ENCODE results near the gene SARNP. TPM values are rescaled to one million over a fixed set of nuclear protein-coding genes. Genes with fewer than 3 reads are reported as not detected.

Gene SARNP
- polyA plus RNA-seq, 2 of the 4 experiments (the other 2 are of a cell fraction): 123 to 198 TPM

DNA sequence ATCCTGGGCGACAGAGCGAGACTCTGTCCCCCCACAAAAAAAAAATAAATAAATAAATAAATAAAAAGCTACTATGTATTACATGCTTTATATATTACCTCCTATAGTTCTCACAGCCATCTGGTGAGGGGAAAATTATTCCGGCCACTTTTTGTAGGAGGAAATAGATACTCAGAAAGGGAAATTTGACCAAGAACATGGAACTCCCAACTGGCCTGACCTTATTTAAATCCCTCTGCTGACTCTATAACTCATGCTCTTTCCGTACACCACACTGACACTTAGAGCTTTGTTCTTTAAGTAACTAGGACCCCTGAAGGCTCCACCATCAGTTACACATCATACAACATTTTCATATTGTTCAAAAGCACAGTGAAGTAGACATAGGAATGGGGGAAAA, 27.4 kb upstream of the SARNP start:
- WGBS (ENCODE audit: missing lambda C conversion rate): 94% methylated on average over 4 of the region's 4 CpGs
- FAIRE-seq: no peak
- ChIA-PET CTCF (interaction anchor here (0.8 kb wide), 1 partner anchor 22 kb away, joined by 3 read pairs; no protein-coding TSS in a partner anchor), POLR2A (no interaction called here)
- Histone ChIP-seq H3K9me3 (no peaks in the 10 kb centered on the region), H3K4me3 (no peak overlapping the region), H3K27ac (no peak overlapping the region), H3K4me2 (no peak overlapping the region), H3K4me1 (peaks cover 18% of the 10 kb centered on the region)
- ATAC-seq: no peak
- no peak for DNase-seq (ENCODE audit: low read depth in 1 of 2, low spot score in 1 of 2)
- no peak for TF ChIP-seq HOXB5 (CRISPR knock-in tag; IDR thresholded peaks at IDR 0.05)
- TF ChIP-seq, protein P1, sequence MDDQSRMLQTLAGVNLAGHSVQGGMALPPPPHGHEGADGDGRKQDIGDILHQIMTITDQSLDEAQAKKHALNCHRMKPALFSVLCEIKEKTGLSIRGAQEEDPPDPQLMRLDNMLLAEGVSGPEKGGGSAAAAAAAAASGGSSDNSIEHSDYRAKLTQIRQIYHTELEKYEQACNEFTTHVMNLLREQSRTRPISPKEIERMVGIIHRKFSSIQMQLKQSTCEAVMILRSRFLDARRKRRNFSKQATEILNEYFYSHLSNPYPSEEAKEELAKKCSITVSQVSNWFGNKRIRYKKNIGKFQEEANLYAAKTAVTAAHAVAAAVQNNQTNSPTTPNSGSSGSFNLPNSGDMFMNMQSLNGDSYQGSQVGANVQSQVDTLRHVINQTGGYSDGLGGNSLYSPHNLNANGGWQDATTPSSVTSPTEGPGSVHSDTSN (IDR thresholded peaks at IDR 0.05): no peak
- TF ChIP-seq, protein P2, sequence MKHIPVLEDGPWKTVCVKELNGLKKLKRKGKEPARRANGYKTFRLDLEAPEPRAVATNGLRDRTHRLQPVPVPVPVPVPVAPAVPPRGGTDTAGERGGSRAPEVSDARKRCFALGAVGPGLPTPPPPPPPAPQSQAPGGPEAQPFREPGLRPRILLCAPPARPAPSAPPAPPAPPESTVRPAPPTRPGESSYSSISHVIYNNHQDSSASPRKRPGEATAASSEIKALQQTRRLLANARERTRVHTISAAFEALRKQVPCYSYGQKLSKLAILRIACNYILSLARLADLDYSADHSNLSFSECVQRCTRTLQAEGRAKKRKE (CRISPR knock-in tag; IDR thresholded peaks at IDR 0.05; ENCODE audit: low read depth): no peak
- TF ChIP-seq GATA3 (IDR thresholded peaks at IDR 0.05; ENCODE audit: borderline replicate concordance): no peak
- no peak for TF ChIP-seq POLR2A (IDR thresholded peaks at IDR 0.05; ENCODE audit: low read length)
- no peak for TF ChIP-seq HOXB13 (CRISPR knock-in tag; IDR thresholded peaks at IDR 0.05; ENCODE audit: low read depth)
- no peak for TF ChIP-seq PHF8 (IDR thresholded peaks at IDR 0.05; ENCODE audit: borderline replicate concordance, low read depth)
- TF ChIP-seq, protein P3, sequence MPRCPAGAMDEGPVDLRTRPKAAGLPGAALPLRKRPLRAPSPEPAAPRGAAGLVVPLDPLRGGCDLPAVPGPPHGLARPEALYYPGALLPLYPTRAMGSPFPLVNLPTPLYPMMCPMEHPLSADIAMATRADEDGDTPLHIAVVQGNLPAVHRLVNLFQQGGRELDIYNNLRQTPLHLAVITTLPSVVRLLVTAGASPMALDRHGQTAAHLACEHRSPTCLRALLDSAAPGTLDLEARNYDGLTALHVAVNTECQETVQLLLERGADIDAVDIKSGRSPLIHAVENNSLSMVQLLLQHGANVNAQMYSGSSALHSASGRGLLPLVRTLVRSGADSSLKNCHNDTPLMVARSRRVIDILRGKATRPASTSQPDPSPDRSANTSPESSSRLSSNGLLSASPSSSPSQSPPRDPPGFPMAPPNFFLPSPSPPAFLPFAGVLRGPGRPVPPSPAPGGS (IDR thresholded peaks at IDR 0.05): no peak
- TF ChIP-seq MYC (IDR thresholded peaks at IDR 0.05; ENCODE audit: borderline replicate concordance, low read length): no peak
- TF ChIP-seq JUNB (IDR thresholded peaks at IDR 0.05): no peak
- TF ChIP-seq POLR2AphosphoS2 (conservative IDR thresholded peaks at IDR 0.05; ENCODE audit: low read length): no peak

DNA sequence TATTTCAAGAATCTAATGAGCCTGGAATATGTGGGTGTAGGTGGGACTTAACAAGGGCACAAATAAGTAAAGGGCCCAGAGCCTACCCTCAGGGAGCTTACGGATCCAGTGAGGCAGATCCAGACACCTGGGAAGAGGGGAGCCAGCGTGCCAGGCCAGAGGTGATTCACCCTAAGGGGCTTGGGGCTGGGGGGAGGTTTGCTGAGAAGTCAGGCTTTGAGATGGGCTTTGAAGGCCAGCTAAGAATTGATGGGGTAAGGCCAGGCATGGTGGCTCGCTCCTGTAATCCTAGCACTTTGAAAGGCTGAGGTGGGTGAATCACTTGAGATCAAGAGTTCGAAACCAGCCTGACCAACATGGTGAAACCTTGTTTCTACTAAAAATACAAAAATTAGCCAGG, 25.9 kb upstream of the SARNP start:
- H3K4me3 ChIP-seq: no peak overlapping the region
- ATAC-seq (no peak), DNase-seq (ENCODE audit: low read depth in 1 of 2, low spot score in 1 of 2) (no peak), FAIRE-seq (no peak)
- no peak overlapping the region for H3K27ac ChIP-seq
- CTCF ChIA-PET: interaction anchor here (0.6 to 2.0 kb wide), 6 partner anchors 9 to 1073 kb away, joined by 3 to 6 read pairs (median 4); no protein-coding TSS in a partner anchor
- WGBS (ENCODE audit: missing lambda C conversion rate): 92% methylated on average over 4 of the region's 4 CpGs
- no peak overlapping the region for H3K4me2 ChIP-seq
- H3K9me3 ChIP-seq: no peaks in the 10 kb centered on the region
- TF ChIP-seq, protein P4, sequence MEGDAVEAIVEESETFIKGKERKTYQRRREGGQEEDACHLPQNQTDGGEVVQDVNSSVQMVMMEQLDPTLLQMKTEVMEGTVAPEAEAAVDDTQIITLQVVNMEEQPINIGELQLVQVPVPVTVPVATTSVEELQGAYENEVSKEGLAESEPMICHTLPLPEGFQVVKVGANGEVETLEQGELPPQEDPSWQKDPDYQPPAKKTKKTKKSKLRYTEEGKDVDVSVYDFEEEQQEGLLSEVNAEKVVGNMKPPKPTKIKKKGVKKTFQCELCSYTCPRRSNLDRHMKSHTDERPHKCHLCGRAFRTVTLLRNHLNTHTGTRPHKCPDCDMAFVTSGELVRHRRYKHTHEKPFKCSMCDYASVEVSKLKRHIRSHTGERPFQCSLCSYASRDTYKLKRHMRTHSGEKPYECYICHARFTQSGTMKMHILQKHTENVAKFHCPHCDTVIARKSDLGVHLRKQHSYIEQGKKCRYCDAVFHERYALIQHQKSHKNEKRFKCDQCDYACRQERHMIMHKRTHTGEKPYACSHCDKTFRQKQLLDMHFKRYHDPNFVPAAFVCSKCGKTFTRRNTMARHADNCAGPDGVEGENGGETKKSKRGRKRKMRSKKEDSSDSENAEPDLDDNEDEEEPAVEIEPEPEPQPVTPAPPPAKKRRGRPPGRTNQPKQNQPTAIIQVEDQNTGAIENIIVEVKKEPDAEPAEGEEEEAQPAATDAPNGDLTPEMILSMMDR (IDR thresholded peaks at IDR 0.05): no peak
- no peak for TF ChIP-seq RFX5 (IDR thresholded peaks at IDR 0.05)
- TF ChIP-seq HOXA7 (CRISPR knock-in tag; IDR thresholded peaks at IDR 0.05): no peak
- TF ChIP-seq POLR2AphosphoS2 (conservative IDR thresholded peaks at IDR 0.05; ENCODE audit: low read length): no peak
- TF ChIP-seq CEBPB (IDR thresholded peaks at IDR 0.05): no peak
- TF ChIP-seq POLR2A (IDR thresholded peaks at IDR 0.05; ENCODE audit: low read length): no peak
- TF ChIP-seq HDAC2 (IDR thresholded peaks at IDR 0.05): no peak
- TF ChIP-seq, protein P5, sequence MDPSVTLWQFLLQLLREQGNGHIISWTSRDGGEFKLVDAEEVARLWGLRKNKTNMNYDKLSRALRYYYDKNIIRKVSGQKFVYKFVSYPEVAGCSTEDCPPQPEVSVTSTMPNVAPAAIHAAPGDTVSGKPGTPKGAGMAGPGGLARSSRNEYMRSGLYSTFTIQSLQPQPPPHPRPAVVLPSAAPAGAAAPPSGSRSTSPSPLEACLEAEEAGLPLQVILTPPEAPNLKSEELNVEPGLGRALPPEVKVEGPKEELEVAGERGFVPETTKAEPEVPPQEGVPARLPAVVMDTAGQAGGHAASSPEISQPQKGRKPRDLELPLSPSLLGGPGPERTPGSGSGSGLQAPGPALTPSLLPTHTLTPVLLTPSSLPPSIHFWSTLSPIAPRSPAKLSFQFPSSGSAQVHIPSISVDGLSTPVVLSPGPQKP (IDR thresholded peaks at IDR 0.05; ENCODE audit: low read depth, low read length): no peak
- TF ChIP-seq TP53 (CRISPR knock-in tag; IDR thresholded peaks at IDR 0.05): no peak
- no peak for TF ChIP-seq KDM1A (IDR thresholded peaks at IDR 0.05; ENCODE audit: low read depth)
- TF ChIP-seq GATA3 (IDR thresholded peaks at IDR 0.05; ENCODE audit: borderline replicate concordance): no peak
- no peak for TF ChIP-seq RAD21 (conservative IDR thresholded peaks at IDR 0.05 in 1 of 2, IDR thresholded peaks at IDR 0.05 in 1 of 2)
- TF ChIP-seq CHD2 (IDR thresholded peaks at IDR 0.05; ENCODE audit: low read length, partially characterized antibody): no peak
- TF ChIP-seq NR3C1 (IDR thresholded peaks at IDR 0.05): no peak
- TF ChIP-seq BHLHE40 (IDR thresholded peaks at IDR 0.05; ENCODE audit: low read depth, low read length): no peak
- TF ChIP-seq EHF (CRISPR knock-in tag; IDR thresholded peaks at IDR 0.05): no peak
- no peak for TF ChIP-seq HOXB5 (CRISPR knock-in tag; IDR thresholded peaks at IDR 0.05)
- TF ChIP-seq, protein P2 (CRISPR knock-in tag; IDR thresholded peaks at IDR 0.05; ENCODE audit: low read depth): no peak
- no peak for TF ChIP-seq JUN (IDR thresholded peaks at IDR 0.05)
- POLR2A ChIA-PET: interaction anchor here (0.7 kb wide), 1 partner anchor 65 kb away, joined by 5 read pairs; no protein-coding TSS in a partner anchor
- peaks cover 18% of the 10 kb centered on the region for H3K4me1 ChIP-seq
